ENCODE measurements around the gene FLCN.

DNA sequence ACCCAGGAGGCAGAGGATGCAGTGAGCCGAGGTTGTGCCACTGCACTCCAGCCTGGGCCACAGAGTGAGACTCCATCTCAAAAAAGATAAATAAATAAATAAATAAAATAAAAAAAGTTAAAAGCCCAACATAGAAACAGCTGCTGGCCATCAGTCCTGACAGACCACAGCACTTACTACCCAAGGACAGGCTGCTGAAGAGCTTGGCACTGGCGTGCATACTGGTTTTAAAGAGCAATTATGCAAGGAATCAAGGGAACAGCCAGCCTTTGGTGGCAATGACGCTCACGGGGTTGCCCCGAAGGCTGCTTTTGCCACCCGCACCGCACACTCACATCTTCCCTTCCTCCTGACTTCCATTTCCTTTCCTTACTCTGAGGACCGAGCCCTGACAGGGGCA lies 35.1 kb downstream of the FLCN start:
- TF ChIP-seq, protein P1, sequence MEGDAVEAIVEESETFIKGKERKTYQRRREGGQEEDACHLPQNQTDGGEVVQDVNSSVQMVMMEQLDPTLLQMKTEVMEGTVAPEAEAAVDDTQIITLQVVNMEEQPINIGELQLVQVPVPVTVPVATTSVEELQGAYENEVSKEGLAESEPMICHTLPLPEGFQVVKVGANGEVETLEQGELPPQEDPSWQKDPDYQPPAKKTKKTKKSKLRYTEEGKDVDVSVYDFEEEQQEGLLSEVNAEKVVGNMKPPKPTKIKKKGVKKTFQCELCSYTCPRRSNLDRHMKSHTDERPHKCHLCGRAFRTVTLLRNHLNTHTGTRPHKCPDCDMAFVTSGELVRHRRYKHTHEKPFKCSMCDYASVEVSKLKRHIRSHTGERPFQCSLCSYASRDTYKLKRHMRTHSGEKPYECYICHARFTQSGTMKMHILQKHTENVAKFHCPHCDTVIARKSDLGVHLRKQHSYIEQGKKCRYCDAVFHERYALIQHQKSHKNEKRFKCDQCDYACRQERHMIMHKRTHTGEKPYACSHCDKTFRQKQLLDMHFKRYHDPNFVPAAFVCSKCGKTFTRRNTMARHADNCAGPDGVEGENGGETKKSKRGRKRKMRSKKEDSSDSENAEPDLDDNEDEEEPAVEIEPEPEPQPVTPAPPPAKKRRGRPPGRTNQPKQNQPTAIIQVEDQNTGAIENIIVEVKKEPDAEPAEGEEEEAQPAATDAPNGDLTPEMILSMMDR (IDR thresholded peaks at IDR 0.05; ENCODE audit: insufficient read depth, low read length): no peak
- no peak for TF ChIP-seq REST (IDR thresholded peaks at IDR 0.05; ENCODE audit: insufficient replicate concordance, low read depth)
